ENCODE results near the gene COBLL1. TPM values are rescaled to one million over a fixed set of nuclear protein-coding genes. Genes with fewer than 3 reads are reported as not detected.

COBLL1 gene
- total RNA-seq, 1 experiment from 2014 or later, result 4.4 TPM

- in situ Hi-C loops (cut with HindIII; ENCODE audit: low pct_unique_long_range_greater_than_20kb, low sequenced_read_pairs) (no loop called here), intact Hi-C loops (cut with micrococcal nuclease; ENCODE audit: unreplicated experiment) (no loop called here)
- Histone ChIP-seq H3K36me3 (ENCODE audit: control insufficient read depth, insufficient read depth, low read length) (no peaks in the 10 kb centered on the region), H3K27me3 (ENCODE audit: control insufficient read depth, insufficient read depth, low read length) (no peaks in the 10 kb centered on the region), H3K27ac (ENCODE audit: low read length) (no peak overlapping the region), H3K4me1 (ENCODE audit: control insufficient read depth, insufficient read depth, low read length) (no peaks in the 10 kb centered on the region), H3K9me3 (ENCODE audit: control insufficient read depth, insufficient read depth, low read depth, low read length) (no peaks in the 10 kb centered on the region), H3K4me3 (ENCODE audit: low read depth in 2 of 2, low read length in 2 of 2) (no peak overlapping the region)
- ATAC-seq (no peak), DNase-seq (ENCODE audit: low read depth, low spot score) (no peak)
- CTCF ChIA-PET, result no interaction called here
- POLR2A ChIA-PET, result no interaction called here
- TF ChIP-seq, protein P1, sequence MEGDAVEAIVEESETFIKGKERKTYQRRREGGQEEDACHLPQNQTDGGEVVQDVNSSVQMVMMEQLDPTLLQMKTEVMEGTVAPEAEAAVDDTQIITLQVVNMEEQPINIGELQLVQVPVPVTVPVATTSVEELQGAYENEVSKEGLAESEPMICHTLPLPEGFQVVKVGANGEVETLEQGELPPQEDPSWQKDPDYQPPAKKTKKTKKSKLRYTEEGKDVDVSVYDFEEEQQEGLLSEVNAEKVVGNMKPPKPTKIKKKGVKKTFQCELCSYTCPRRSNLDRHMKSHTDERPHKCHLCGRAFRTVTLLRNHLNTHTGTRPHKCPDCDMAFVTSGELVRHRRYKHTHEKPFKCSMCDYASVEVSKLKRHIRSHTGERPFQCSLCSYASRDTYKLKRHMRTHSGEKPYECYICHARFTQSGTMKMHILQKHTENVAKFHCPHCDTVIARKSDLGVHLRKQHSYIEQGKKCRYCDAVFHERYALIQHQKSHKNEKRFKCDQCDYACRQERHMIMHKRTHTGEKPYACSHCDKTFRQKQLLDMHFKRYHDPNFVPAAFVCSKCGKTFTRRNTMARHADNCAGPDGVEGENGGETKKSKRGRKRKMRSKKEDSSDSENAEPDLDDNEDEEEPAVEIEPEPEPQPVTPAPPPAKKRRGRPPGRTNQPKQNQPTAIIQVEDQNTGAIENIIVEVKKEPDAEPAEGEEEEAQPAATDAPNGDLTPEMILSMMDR (IDR thresholded peaks at IDR 0.05), result no peak
- TF ChIP-seq TCF7L2 (IDR thresholded peaks at IDR 0.05; ENCODE audit: low read depth, low read length) (no peak), POLR2AphosphoS5 (IDR thresholded peaks at IDR 0.05; ENCODE audit: low read depth, low read length) (no peak), SIN3A (IDR thresholded peaks at IDR 0.05; ENCODE audit: borderline replicate concordance, insufficient read depth, low read depth, low read length) (no peak)
- TF ChIP-seq, protein P2, sequence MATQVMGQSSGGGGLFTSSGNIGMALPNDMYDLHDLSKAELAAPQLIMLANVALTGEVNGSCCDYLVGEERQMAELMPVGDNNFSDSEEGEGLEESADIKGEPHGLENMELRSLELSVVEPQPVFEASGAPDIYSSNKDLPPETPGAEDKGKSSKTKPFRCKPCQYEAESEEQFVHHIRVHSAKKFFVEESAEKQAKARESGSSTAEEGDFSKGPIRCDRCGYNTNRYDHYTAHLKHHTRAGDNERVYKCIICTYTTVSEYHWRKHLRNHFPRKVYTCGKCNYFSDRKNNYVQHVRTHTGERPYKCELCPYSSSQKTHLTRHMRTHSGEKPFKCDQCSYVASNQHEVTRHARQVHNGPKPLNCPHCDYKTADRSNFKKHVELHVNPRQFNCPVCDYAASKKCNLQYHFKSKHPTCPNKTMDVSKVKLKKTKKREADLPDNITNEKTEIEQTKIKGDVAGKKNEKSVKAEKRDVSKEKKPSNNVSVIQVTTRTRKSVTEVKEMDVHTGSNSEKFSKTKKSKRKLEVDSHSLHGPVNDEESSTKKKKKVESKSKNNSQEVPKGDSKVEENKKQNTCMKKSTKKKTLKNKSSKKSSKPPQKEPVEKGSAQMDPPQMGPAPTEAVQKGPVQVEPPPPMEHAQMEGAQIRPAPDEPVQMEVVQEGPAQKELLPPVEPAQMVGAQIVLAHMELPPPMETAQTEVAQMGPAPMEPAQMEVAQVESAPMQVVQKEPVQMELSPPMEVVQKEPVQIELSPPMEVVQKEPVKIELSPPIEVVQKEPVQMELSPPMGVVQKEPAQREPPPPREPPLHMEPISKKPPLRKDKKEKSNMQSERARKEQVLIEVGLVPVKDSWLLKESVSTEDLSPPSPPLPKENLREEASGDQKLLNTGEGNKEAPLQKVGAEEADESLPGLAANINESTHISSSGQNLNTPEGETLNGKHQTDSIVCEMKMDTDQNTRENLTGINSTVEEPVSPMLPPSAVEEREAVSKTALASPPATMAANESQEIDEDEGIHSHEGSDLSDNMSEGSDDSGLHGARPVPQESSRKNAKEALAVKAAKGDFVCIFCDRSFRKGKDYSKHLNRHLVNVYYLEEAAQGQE (IDR thresholded peaks at IDR 0.05; ENCODE audit: insufficient read depth in 1 of 2, low read depth in 2 of 2, low read length in 1 of 2), result no peak
- BruUV-seq (replicated peaks), result no TSS peak
These were observed 68.5 kb downstream of the COBLL1 start for GRCh38 chr2:164773091-164773490.

DNA sequence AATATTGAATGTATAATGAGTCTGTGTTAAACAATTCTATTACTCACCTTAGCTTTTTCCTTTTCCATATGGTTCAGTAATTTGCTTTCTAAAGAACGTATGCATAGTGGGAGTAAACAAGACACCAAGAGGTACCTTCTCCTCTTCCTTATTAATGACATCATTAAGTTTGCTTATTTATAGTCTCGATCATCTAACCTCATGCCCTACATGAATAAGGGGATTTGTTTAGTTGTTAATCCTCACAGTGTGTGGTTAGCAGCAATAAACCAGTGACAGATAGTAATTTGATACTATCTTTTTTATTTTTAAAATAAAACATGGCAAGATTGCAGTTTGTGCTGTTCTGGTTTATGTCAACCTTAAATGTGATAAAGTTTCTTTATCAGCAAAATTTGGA lies 69.7 kb downstream of the COBLL1 start:
- Histone ChIP-seq H3K4me1 (ENCODE audit: control insufficient read depth, insufficient read depth, low read length) (no peaks in the 10 kb centered on the region), H3K27ac (ENCODE audit: low read length) (no peak overlapping the region), H3K4me3 (ENCODE audit: low read depth in 2 of 2, low read length in 2 of 2) (no peak overlapping the region), H3K36me3 (ENCODE audit: control insufficient read depth, insufficient read depth, low read length) (no peaks in the 10 kb centered on the region), H3K9me3 (ENCODE audit: control insufficient read depth, insufficient read depth, low read depth, low read length) (no peaks in the 10 kb centered on the region), H3K27me3 (ENCODE audit: control insufficient read depth, insufficient read depth, low read length) (no peaks in the 10 kb centered on the region)
- TF ChIP-seq POLR2AphosphoS5 (IDR thresholded peaks at IDR 0.05; ENCODE audit: low read depth, low read length) (no peak), TCF7L2 (IDR thresholded peaks at IDR 0.05; ENCODE audit: low read depth, low read length) (no peak), SIN3A (IDR thresholded peaks at IDR 0.05; ENCODE audit: borderline replicate concordance, insufficient read depth, low read depth, low read length) (no peak)
- TF ChIP-seq, protein P1 (IDR thresholded peaks at IDR 0.05), result no peak
- TF ChIP-seq, protein P2 (IDR thresholded peaks at IDR 0.05; ENCODE audit: insufficient read depth in 1 of 2, low read depth in 2 of 2, low read length in 1 of 2), result no peak
- in situ Hi-C loops (cut with HindIII; ENCODE audit: low pct_unique_long_range_greater_than_20kb, low sequenced_read_pairs), result no loop called here
- no TSS peak for BruUV-seq (replicated peaks)
- CTCF ChIA-PET, result no interaction called here
- intact Hi-C loops (cut with micrococcal nuclease; ENCODE audit: unreplicated experiment), result no loop called here
- DNase-seq (ENCODE audit: low read depth, low spot score) (no peak), ATAC-seq (no peak)
- POLR2A ChIA-PET, result no interaction called here

All from Panc1 (cell line).